EL (cell line): ENCODE data around the gene KMT2D.

ENCODE experiments used
- DNase-seq: peaks from one replicate; pipeline ENCODE4 v3.0.0-alpha.2; 2016

Gene KMT2D

GRCh38 chr12:49013428-49013827, 47.2 kb downstream of the KMT2D start:
- DNase-seq = no peak

GRCh38 chr12:49012739-49013138, 47.9 kb downstream of the KMT2D start:
- no peak for DNase-seq
